Caco-2 (cell line): Measurements from ENCODE around the gene HMCN2. TPM values are rescaled to one million over a fixed set of nuclear protein-coding genes. Genes with fewer than 3 reads are reported as not detected.
"Not testable (repeated sequence)": the region's sequence is repeated elsewhere in the genome, so short reads cannot be mapped to it uniquely, and the experiment has no call there.

Experiments used
- BruUV-seq: library from RNA; stranded (reverse); fragments of 400-500 nt; replicated peaks from 2 replicates; lab custom pipeline; 2021; lab: Mats Ljungman, UMichigan
- CTCF ChIA-PET: fragments of 300-600 bp; sonication (Branson Sonifier 250); formaldehyde crosslinking; loops from one replicate; lab custom pipeline; 2022; ENCODE audit warnings: antibody characterized with exemption; lab: Charles Lee
- POLR2A ChIA-PET: fragments of 300-600 bp; sonication (Branson Sonifier 250); formaldehyde crosslinking; loops from one replicate; lab custom pipeline; 2022; ENCODE audit warnings: antibody characterized with exemption; lab: Charles Lee
- DNase-seq, 2 experiments: peaks; one replicate each; pipeline versions ENCODE4 v3.0.0 to v3.0.0-alpha.2; 2020 to 2022
- H3K27me3 ChIP-seq: replicated peaks from 2 replicates; pipeline ENCODE4 v1.6.0; 2011; ENCODE audit warnings: low read length; ENCODE audit not compliant: control insufficient read depth, insufficient read depth
- H3K36me3 ChIP-seq: 2 replicates; pipeline ENCODE4 v1.5.1; 2011; ENCODE audit warnings: low read length; ENCODE audit not compliant: control insufficient read depth, insufficient read depth
- H3K4me1 ChIP-seq: fragments of 250-450 bp; sonication (Bioruptor Pico); 2 replicates; pipeline ENCODE4 v1.5.1; 2020; ENCODE audit warnings: mild to moderate bottlenecking
- H3K4me3 ChIP-seq: 2 replicates; pipeline ENCODE4 v1.5.1; 2011; ENCODE audit warnings: low read depth, mild to moderate bottlenecking, control low read depth, low read length
- H3K9me3 ChIP-seq: fragments of 250-450 bp; sonication (Bioruptor Pico); 2 replicates; pipeline ENCODE4 v1.5.1; 2020; ENCODE audit warnings: mild to moderate bottlenecking, moderate library complexity
- H3K27ac Mint-ChIP-seq: one replicate; pipeline ENCODE4 v1.8.0; 2022; ENCODE audit warnings: mixed read lengths; ENCODE audit not compliant: unreplicated experiment
- H3K27me3 Mint-ChIP-seq: one replicate; pipeline ENCODE4 v1.8.0; 2022; ENCODE audit warnings: mixed read lengths; ENCODE audit not compliant: insufficient read depth, unreplicated experiment
- H3K36me3 Mint-ChIP-seq: one replicate; pipeline ENCODE4 v1.8.0; 2022; ENCODE audit warnings: mild to moderate bottlenecking, mixed read lengths; ENCODE audit not compliant: insufficient read depth, unreplicated experiment
- H3K4me1 Mint-ChIP-seq: one replicate; pipeline ENCODE4 v1.8.0; 2022; ENCODE audit warnings: low read depth, mixed read lengths; ENCODE audit not compliant: unreplicated experiment
- H3K4me3 Mint-ChIP-seq: one replicate; pipeline ENCODE4 v1.8.0; 2022; ENCODE audit warnings: mild to moderate bottlenecking, moderate library complexity, mixed read lengths; ENCODE audit not compliant: unreplicated experiment
- H3K9me3 Mint-ChIP-seq: one replicate; pipeline ENCODE4 v1.8.0; 2022; ENCODE audit warnings: mixed read lengths; ENCODE audit not compliant: unreplicated experiment
- intact Hi-C: fragments of 100-400 bp; cut with micrococcal nuclease; formaldehyde crosslinking; loops from one replicate; pipeline ENCODE4 v1.10.0; 2022; ENCODE audit not compliant: unreplicated experiment
- total RNA-seq: library from RNA; stranded (reverse); gene quantifications from 2 replicates; pipeline ENCODE4 v1.2.3, GENCODE V29; 2022
- TF ChIP-seq, protein P1 (sequence below), 2 experiments: fragments of 200-600 bp in 1 of 2; IDR thresholded peaks; 1 replicate in 1 of 2; 2 replicates in 1 of 2; pipeline versions ENCODE4 v1.5.1 to v1.8.0; 2011 to 2022; ENCODE audit warnings: antibody characterized with exemption in 1 of 2, control low read depth in 1 of 2, inconsistent platforms in 1 of 2, low read depth in 1 of 2, low read length in 1 of 2, mild to moderate bottlenecking in 1 of 2, moderate library complexity in 1 of 2; ENCODE audit not compliant: insufficient read depth in 1 of 2, severe bottlenecking in 1 of 2, unreplicated experiment in 1 of 2

The HMCN2 gene
- total RNA-seq, 1 experiment from 2014 or later: 0.41 TPM

DNA sequence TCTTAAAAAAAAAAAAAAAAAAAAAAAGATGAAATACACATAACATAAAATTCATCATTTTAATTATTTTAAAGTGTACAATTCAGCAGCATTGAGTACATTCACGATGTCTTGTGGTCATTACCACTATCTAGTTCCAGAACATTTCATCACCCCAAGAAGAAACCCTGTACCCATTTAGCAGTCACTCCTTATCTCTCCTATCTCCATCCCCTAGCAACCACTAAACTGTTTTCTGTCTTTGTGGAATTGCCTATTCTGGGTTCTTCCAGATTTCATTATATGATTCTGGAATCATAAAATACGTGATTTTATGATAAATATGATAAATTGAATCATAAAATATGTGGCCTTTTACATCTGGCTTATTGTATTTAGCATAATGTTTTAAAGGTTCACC, 8.9 kb upstream of the HMCN2 start:
- POLR2A ChIA-PET: no interaction called here
- no peaks in the 10 kb centered on the region for H3K27me3 ChIP-seq

GRCh38 chr9:130258137-130258536, 7.4 kb upstream of the HMCN2 start:
- H3K9me3 ChIP-seq, H3K4me3 ChIP-seq, H3K27ac Mint-ChIP-seq, POLR2A ChIA-PET, H3K4me1 ChIP-seq, H3K27me3 Mint-ChIP-seq, H3K9me3 Mint-ChIP-seq, H3K4me3 Mint-ChIP-seq, H3K27me3 ChIP-seq, CTCF ChIA-PET, intact Hi-C loops, H3K4me1 Mint-ChIP-seq, BruUV-seq, H3K36me3 ChIP-seq, DNase-seq, H3K36me3 Mint-ChIP-seq: not testable (repeated sequence)

More for the DNA sequence above, 8.9 kb upstream of the HMCN2 start:
- CTCF ChIA-PET: no interaction called here
- H3K36me3 ChIP-seq: no peaks in the 10 kb centered on the region
- no peak overlapping the region for H3K4me3 ChIP-seq
- Mint-ChIP-seq H3K9me3 (no peaks in the 10 kb centered on the region), H3K4me3 (no peak overlapping the region), H3K27ac (no peak overlapping the region), H3K27me3 (peaks cover 4% of the 10 kb centered on the region), H3K4me1 (no peaks in the 10 kb centered on the region), H3K36me3 (no peaks in the 10 kb centered on the region)
- no peaks in the 10 kb centered on the region for H3K4me1 ChIP-seq
- TF ChIP-seq, protein P1, sequence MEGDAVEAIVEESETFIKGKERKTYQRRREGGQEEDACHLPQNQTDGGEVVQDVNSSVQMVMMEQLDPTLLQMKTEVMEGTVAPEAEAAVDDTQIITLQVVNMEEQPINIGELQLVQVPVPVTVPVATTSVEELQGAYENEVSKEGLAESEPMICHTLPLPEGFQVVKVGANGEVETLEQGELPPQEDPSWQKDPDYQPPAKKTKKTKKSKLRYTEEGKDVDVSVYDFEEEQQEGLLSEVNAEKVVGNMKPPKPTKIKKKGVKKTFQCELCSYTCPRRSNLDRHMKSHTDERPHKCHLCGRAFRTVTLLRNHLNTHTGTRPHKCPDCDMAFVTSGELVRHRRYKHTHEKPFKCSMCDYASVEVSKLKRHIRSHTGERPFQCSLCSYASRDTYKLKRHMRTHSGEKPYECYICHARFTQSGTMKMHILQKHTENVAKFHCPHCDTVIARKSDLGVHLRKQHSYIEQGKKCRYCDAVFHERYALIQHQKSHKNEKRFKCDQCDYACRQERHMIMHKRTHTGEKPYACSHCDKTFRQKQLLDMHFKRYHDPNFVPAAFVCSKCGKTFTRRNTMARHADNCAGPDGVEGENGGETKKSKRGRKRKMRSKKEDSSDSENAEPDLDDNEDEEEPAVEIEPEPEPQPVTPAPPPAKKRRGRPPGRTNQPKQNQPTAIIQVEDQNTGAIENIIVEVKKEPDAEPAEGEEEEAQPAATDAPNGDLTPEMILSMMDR (IDR thresholded peaks at IDR 0.05; ENCODE audit: insufficient read depth in 1 of 2, low read depth in 1 of 2, low read length in 1 of 2, severe bottlenecking in 1 of 2, unreplicated experiment in 1 of 2): no peak
- intact Hi-C loops: no loop called here
- H3K9me3 ChIP-seq: no peaks in the 10 kb centered on the region
- BruUV-seq: no TSS peak
- no peak for DNase-seq

DNA sequence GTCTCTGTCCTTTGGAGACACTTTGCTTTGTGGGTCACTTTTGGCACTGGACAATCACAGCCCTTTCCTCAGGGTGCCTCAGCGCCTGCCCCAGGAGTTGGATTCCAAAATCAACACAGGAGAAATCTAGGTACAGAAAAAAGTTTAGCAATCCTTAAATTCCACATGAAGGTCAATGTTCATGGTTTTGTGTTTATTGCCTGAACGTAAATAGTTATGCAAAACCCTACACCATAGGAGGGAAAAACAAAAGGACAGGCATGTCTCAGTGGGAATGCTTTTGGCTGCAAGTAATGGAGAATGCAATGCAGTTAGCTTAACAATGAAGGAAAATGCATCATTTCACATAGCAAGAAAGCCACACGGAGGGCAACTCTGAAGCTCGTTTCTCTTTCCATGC, 6.5 kb upstream of the HMCN2 start:
- BruUV-seq: no TSS peak
- Mint-ChIP-seq H3K27ac (no peak overlapping the region), H3K27me3 (peaks cover 4% of the 10 kb centered on the region), H3K36me3 (no peaks in the 10 kb centered on the region), H3K4me3 (no peak overlapping the region), H3K9me3 (no peaks in the 10 kb centered on the region), H3K4me1 (no peaks in the 10 kb centered on the region)
- ChIA-PET POLR2A (no interaction called here), CTCF (interaction anchor here (0.6 to 0.8 kb wide), 2 partner anchors 23 to 194 kb away, joined by 3 to 5 read pairs; no protein-coding TSS in a partner anchor)
- no peaks in the 10 kb centered on the region for H3K36me3 ChIP-seq
- H3K9me3 ChIP-seq: no peaks in the 10 kb centered on the region
- H3K4me3 ChIP-seq: no peak overlapping the region
- intact Hi-C loops: no loop called here
- H3K4me1 ChIP-seq: no peaks in the 10 kb centered on the region
- no peak for DNase-seq
- H3K27me3 ChIP-seq: no peaks in the 10 kb centered on the region
- TF ChIP-seq, protein P1 (IDR thresholded peaks at IDR 0.05; ENCODE audit: insufficient read depth in 1 of 2, low read depth in 1 of 2, low read length in 1 of 2, severe bottlenecking in 1 of 2, unreplicated experiment in 1 of 2): no peak
